ENCODE measurements around the gene FGF22.

DNA sequence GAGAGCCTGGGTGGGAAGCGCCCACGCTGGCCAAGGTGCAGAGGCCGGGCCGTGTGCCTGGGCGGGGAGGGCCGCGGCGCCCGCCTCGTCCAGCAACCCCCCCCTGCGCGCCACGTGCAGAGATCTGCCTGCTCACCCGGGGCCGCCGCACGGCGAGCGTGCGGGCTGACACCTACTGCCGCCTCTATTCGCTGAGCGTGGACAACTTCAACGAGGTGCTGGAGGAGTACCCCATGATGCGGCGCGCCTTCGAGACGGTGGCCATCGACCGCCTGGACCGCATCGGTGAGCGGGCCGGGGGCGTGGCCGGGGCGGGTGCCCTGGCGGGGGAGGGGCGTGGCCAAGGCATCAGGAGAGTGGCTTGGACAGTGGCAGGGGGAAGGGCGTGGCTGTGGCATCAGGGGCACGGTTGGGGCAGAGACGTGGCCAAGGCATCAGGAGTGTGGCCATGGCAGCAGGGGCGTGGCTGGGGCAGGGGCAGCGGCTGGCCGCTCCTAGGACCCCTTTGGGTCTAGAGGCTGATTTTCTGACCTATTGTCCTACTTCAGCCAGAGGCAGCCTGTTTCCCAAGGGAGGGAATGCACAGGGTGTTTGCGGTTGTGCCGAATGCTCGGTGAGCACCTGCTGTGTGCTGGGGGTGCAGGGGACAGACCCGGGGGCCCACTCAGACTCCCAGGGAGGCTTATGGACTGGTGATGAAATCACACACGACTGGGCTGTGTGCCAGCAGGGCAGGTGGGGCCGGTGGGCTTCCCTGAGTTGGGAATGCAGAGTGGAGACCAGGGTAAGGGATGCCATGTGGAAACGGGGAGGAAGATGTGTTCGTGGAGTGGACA, 25.7 kb upstream of the FGF22 start:
- TF ChIP-seq CTCF (IDR thresholded peaks at IDR 0.05; ENCODE audit: poor library complexity) = no peak
- no peak for TF ChIP-seq EZH2 (IDR thresholded peaks at IDR 0.05; ENCODE audit: borderline replicate concordance)
